Smooth muscle cell (in vitro differentiated cells): ENCODE results near the gene FAM227A. TPM values are rescaled to one million over a fixed set of nuclear protein-coding genes. Genes with fewer than 3 reads are reported as not detected.

Experiments used
- DNase-seq: peaks from one replicate; lab custom pipeline; 2025; ENCODE audit not compliant: unreplicated experiment; lab: John Stamatoyannopoulos, UW
- H2AFZ ChIP-seq: fragments of 200-600 bp; sonication (generic); 2 replicates; pipeline ENCODE4 v1.6.0; 2016; ENCODE audit warnings: antibody characterized with exemption, low read depth, mild to moderate bottlenecking
- H3F3A ChIP-seq: fragments of 200-600 bp; sonication (generic); 2 replicates; pipeline ENCODE4 v1.6.0; 2017; ENCODE audit warnings: antibody characterized with exemption, low read depth
- H3K27ac ChIP-seq: fragments of 200-600 bp; sonication (generic); 2 replicates; pipeline ENCODE4 v1.5.1; 2016; ENCODE audit warnings: low read depth, mild to moderate bottlenecking
- H3K27me3 ChIP-seq: fragments of 200-600 bp; sonication (generic); 2 replicates; pipeline ENCODE4 v1.6.1; 2016; ENCODE audit warnings: low read depth, mild to moderate bottlenecking
- H3K36me3 ChIP-seq: fragments of 200-600 bp; sonication (generic); 2 replicates; pipeline ENCODE4 v1.5.1; 2016; ENCODE audit warnings: low read depth
- H3K4me1 ChIP-seq: fragments of 200-600 bp; sonication (generic); 2 replicates; pipeline ENCODE4 v1.5.1; 2016; ENCODE audit warnings: low read depth
- H3K4me2 ChIP-seq: fragments of 200-600 bp; sonication (generic); 2 replicates; pipeline ENCODE4 v1.6.0; 2016; ENCODE audit warnings: mild to moderate bottlenecking
- H3K4me3 ChIP-seq: fragments of 200-600 bp; sonication (generic); 2 replicates; pipeline ENCODE4 v1.5.1; 2016; ENCODE audit warnings: mild to moderate bottlenecking
- H3K79me2 ChIP-seq: fragments of 200-600 bp; sonication (generic); 2 replicates; pipeline ENCODE4 v1.6.0; 2016; ENCODE audit warnings: low read depth, mild to moderate bottlenecking
- H3K9ac ChIP-seq: fragments of 200-600 bp; sonication (generic); 2 replicates; pipeline ENCODE4 v1.6.0; 2016; ENCODE audit warnings: low read depth
- H3K9me3 ChIP-seq: fragments of 200-600 bp; sonication (generic); replicated peaks from 2 replicates; pipeline ENCODE4 v1.5.1; 2016; ENCODE audit warnings: low read depth
- H4K20me1 ChIP-seq: fragments of 200-600 bp; sonication (generic); 2 replicates; pipeline ENCODE4 v1.6.0; 2016; ENCODE audit warnings: low read depth
- WGBS: methylation state at CpG from one replicate; pipeline ENCODE4 v1.1.7; 2016; ENCODE audit warnings: low lambda C conversion rate; 5-methylcytosine and 5-hydroxymethylcytosine counted together
- polyA plus RNA-seq: library from polyadenylated mRNA; unstranded; fragments of >200 nt; fragmentation: Nextera tagmentation; extraction: Ambion mirVana; gene quantifications from 2 replicates; pipeline ENCODE4 v1.2.1, GENCODE V29; 2016
- total RNA-seq: library from RNA; depleted of rRNA; stranded (reverse); fragments of >200 nt; gene quantifications from 2 replicates; pipeline ENCODE4 v1.2.3, GENCODE V29; 2014
- TF ChIP-seq, protein P1 (sequence below): fragments of 200-600 bp; sonication (generic); IDR thresholded peaks from 2 replicates; pipeline ENCODE4 v1.5.1; 2017; ENCODE audit warnings: borderline replicate concordance, mild to moderate bottlenecking, antibody characterized with exemption; ENCODE audit not compliant: insufficient read depth, poor library complexity, severe bottlenecking

FAM227A gene
- total and polyA plus RNA-seq, 2 experiments from 2014 or later, result 1.5 to 4.9 TPM

DNA sequence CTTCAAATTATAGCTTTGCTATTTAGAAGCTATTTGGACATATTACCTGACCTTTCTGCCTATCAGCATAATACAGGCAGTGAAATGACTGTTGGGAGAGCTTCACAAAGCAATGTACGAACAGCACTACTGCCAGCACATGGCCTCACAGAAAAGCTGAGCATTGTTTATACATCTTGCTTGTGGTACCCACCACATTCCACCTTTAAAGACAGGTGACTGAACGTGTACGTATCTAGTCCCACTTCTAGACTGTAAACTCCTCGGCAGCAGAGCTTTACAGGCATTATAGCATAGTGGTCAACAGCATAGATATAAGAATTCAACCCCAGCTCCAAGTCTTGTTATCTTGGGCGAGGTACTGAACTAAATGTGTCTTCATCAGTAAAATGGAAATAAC is 43.0 kb upstream of the FAM227A start:
- H3K79me2 ChIP-seq, result peaks cover 63% of the 10 kb centered on the region
- H3K36me3 ChIP-seq, result no peaks in the 10 kb centered on the region
- H3K27me3 ChIP-seq, result no peaks in the 10 kb centered on the region
- WGBS, result 72% methylated on average over 5 of the region's 5 CpGs
- peak overlapping the region; percentile 96 for H3K4me3 ChIP-seq
- no peaks in the 10 kb centered on the region for H3K9me3 ChIP-seq
- H3K9ac ChIP-seq, result peak overlapping the region; percentile 98
- peaks cover 32% of the 10 kb centered on the region for H3K4me1 ChIP-seq
- H4K20me1 ChIP-seq, result peaks cover 51% of the 10 kb centered on the region
- H3K4me2 ChIP-seq, result peak overlapping the region; percentile 88
- TF ChIP-seq, protein P1, sequence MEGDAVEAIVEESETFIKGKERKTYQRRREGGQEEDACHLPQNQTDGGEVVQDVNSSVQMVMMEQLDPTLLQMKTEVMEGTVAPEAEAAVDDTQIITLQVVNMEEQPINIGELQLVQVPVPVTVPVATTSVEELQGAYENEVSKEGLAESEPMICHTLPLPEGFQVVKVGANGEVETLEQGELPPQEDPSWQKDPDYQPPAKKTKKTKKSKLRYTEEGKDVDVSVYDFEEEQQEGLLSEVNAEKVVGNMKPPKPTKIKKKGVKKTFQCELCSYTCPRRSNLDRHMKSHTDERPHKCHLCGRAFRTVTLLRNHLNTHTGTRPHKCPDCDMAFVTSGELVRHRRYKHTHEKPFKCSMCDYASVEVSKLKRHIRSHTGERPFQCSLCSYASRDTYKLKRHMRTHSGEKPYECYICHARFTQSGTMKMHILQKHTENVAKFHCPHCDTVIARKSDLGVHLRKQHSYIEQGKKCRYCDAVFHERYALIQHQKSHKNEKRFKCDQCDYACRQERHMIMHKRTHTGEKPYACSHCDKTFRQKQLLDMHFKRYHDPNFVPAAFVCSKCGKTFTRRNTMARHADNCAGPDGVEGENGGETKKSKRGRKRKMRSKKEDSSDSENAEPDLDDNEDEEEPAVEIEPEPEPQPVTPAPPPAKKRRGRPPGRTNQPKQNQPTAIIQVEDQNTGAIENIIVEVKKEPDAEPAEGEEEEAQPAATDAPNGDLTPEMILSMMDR, result no peak
- H2AFZ ChIP-seq, result no peak overlapping the region
- no peaks in the 10 kb centered on the region for H3F3A ChIP-seq
- DNase-seq, result no peak
- H3K27ac ChIP-seq, result peak overlapping the region; percentile 94

DNA sequence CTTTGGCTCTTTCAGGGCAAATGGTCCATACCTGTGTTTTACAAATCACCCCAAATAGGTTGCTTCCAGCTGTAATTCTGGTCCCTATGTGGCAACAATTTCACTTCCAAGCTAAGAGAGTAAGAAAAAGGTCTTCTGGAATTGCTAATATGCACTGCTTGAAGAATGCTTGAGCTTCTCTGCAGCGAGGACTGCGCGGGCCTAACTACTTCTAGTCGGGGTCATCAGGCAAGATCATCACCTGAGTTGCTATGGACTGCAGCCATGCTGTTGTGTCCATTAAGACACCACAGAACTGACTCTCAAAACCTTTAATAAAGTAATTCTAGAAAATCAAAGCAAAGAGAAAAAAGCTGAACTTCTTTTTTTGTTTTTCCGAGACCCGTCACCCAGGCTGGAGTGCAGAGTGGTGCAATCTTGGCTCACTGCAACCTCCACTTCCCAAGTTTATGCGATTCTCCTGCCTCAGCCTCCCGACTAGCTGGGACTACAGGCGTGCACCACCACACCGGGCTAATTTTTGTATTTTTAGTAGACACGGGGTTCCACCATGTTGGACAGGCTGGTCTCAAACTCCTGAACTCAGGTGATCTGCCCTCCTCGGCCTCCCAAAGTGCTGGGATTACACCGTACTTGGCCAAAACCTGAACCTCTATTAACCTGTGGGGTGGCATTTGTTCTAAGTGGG is 42.4 kb upstream of the FAM227A start:
- 97% methylated on average over 13 of the region's 13 CpGs for whole genome bisulfite sequencing
- Histone ChIP-seq H3K27ac (peak overlapping the region; percentile 94), H3K27me3 (no peaks in the 10 kb centered on the region), H3K4me3 (peak overlapping the region; percentile 96), H2AFZ (no peak overlapping the region), H4K20me1 (peaks cover 56% of the 10 kb centered on the region), H3K4me2 (peak overlapping the region; percentile 88), H3F3A (no peaks in the 10 kb centered on the region), H3K36me3 (no peaks in the 10 kb centered on the region), H3K9ac (no peak overlapping the region), H3K9me3 (no peaks in the 10 kb centered on the region), H3K79me2 (peaks cover 69% of the 10 kb centered on the region), H3K4me1 (peaks cover 32% of the 10 kb centered on the region)
- DNase-seq, result no peak
- TF ChIP-seq, protein P1, result no peak

DNA sequence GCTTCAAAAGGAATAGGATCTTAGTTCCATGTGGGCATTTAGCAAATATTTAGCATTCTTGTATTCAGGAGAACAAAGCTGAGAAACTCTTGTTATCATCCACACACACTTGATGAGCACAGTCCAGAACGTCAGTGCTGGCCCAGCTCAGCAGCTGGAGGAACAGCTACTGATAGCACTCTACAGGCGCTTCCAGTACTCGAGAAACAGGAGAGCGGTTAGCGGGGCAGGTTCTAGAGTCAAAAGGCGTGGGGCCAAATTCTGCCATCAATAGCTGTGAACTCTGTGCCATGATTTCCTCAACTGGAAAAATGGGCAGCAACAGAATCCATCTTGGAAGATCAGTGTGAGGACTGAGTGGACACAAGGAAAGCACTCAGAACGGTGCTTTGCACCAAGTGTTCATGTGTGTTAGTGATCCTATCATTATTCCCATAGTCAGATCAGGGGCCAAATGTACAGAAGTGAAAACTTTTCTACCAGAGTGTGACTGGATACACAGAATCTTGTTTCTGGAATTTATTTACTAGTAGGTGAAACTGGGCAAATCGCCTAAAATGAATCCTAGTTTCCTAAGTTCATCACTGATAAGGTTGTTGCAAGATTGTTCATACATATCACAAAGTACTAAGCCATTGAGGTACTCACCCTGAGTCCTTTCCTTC is 41.4 kb upstream of the FAM227A start:
- Histone ChIP-seq H3K4me1 (peaks cover 32% of the 10 kb centered on the region), H3K79me2 (peaks cover 78% of the 10 kb centered on the region), H3K4me2 (peak overlapping the region; percentile 88), H3K27ac (peak overlapping the region; percentile 94), H2AFZ (no peak overlapping the region), H3K27me3 (no peaks in the 10 kb centered on the region), H3F3A (no peaks in the 10 kb centered on the region), H3K4me3 (peak overlapping the region; percentile 96), H3K36me3 (no peaks in the 10 kb centered on the region), H3K9ac (no peak overlapping the region), H3K9me3 (no peaks in the 10 kb centered on the region), H4K20me1 (peaks cover 63% of the 10 kb centered on the region)
- 77% methylated on average over 8 of the region's 8 CpGs for WGBS
- no peak for DNase-seq
- TF ChIP-seq, protein P1, result no peak
